ENCODE data around the gene ID4. TPM values are rescaled to one million over a fixed set of nuclear protein-coding genes. Genes with fewer than 3 reads are reported as not detected.

Gene ID4
- total RNA-seq, 1 experiment from 2014 or later, result 0.10 TPM

GRCh38 chr6:19849755-19850154 is 12.6 kb downstream of the ID4 start:
- RAD21 ChIA-PET (ENCODE audit: low non-redundant PET in 1 of 2, low total read pairs in 2 of 2, uncharacterized antibody in 2 of 2, unreplicated experiment in 2 of 2), result no interaction called here

More at GRCh38 chr6:19849755-19850154, 12.6 kb downstream of the ID4 start:
- no peaks in the 10 kb centered on the region for H3K36me3 ChIP-seq (ENCODE audit: control insufficient read depth in 1 of 2, insufficient read depth in 2 of 2, low read length in 2 of 2)
- DNase-seq (ENCODE audit: low read depth, low spot score), result no peak
- no peak overlapping the region for H2AFZ ChIP-seq (ENCODE audit: low read depth, low read length, poor library complexity, severe bottlenecking)
- no peak overlapping the region for H3K4me3 ChIP-seq (replicated peaks in 1 of 2; ENCODE audit: low read depth in 1 of 2, low read length in 2 of 2)
- H3K4me2 ChIP-seq (ENCODE audit: low read length), result no peak overlapping the region
- H4K20me1 ChIP-seq (ENCODE audit: insufficient read depth), result no peaks in the 10 kb centered on the region
- no peaks in the 10 kb centered on the region for H3K9me2 ChIP-seq (ENCODE audit: insufficient read depth)
- no peak overlapping the region for H3K27ac ChIP-seq (ENCODE audit: low read depth, low read length)
- H3K27me3 ChIP-seq (ENCODE audit: insufficient read depth, low read length), result no peaks in the 10 kb centered on the region
- H3K79me2 ChIP-seq (ENCODE audit: insufficient read depth, low read length), result no peaks in the 10 kb centered on the region
- ChIA-PET CTCF (interaction anchor here (1.6 kb wide), 1 partner anchor 825 kb away, joined by 5 read pairs; no protein-coding TSS in a partner anchor), POLR2A (no interaction called here)
- TF ChIP-seq POLR2AphosphoS5 (IDR thresholded peaks at IDR 0.05; ENCODE audit: low read depth, low read length) (no peak), ELF1 (IDR thresholded peaks at IDR 0.05; ENCODE audit: borderline replicate concordance, low read depth) (no peak), CEBPB (IDR thresholded peaks at IDR 0.05; ENCODE audit: low read depth) (no peak), FOSL1 (IDR thresholded peaks at IDR 0.05; ENCODE audit: low read depth) (no peak), SRF (IDR thresholded peaks at IDR 0.05; ENCODE audit: low read depth) (no peak), POLR2A (IDR thresholded peaks at IDR 0.05; ENCODE audit: borderline replicate concordance, extremely low read depth, insufficient read depth, insufficient read length) (no peak), ZBTB33 (IDR thresholded peaks at IDR 0.05; ENCODE audit: extremely low read depth, insufficient replicate concordance, low read length) (no peak), ZNF274 (IDR thresholded peaks at IDR 0.05; ENCODE audit: low read depth, low read length) (no peak), SIN3A (IDR thresholded peaks at IDR 0.05; ENCODE audit: low read depth) (no peak), MAX (IDR thresholded peaks at IDR 0.05) (no peak), SP1 (IDR thresholded peaks at IDR 0.05; ENCODE audit: low read depth) (no peak), CBX3 (IDR thresholded peaks at IDR 0.05; ENCODE audit: low read depth) (no peak)
- ATAC-seq, result no peak
- H3K9me3 ChIP-seq (ENCODE audit: control insufficient read depth in 1 of 2, insufficient read depth in 1 of 2, low read depth in 1 of 2, low read length in 2 of 2), result no peaks in the 10 kb centered on the region
- H3K4me1 ChIP-seq (ENCODE audit: control insufficient read depth in 1 of 2, insufficient read depth in 2 of 2, low read length in 2 of 2), result peaks cover 5% of the 10 kb centered on the region in 2 experiments; a peak in 2 of 4 replicates
- intact Hi-C loops (cut with micrococcal nuclease), result loop anchor here (5.0 kb wide), 2 partner anchors 377 to 852 kb away; no protein-coding TSS in a partner anchor
- BruUV-seq (replicated peaks), result no TSS peak
- H3K9ac ChIP-seq (ENCODE audit: low read length), result no peak overlapping the region

Data from HCT116 (cell line).